Activated T-cell treated with anti-CD3 and anti-CD28 coated beads, Interleukin-2, amount 50 U/mL, for 4 hours (primary cell): Measurements from ENCODE around the gene GNA15. TPM values are rescaled to one million over a fixed set of nuclear protein-coding genes. Genes with fewer than 3 reads are reported as not detected.
"Not testable (repeated sequence)": the region's sequence is repeated elsewhere in the genome, so short reads cannot be mapped to it uniquely, and the experiment has no call there.

ENCODE experiments used
- ATAC-seq, 2 donors: fragments of 200-7000 bp; cut with Tn5 transposase; one replicate each; pipeline ENCODE4 v1.10.0; 2021
- DNase-seq: peaks from one replicate; pipeline ENCODE4 v3.0.0-alpha.2; 2020
- H3K27me3 Mint-ChIP-seq: one replicate; pipeline ENCODE4 v1.8.0; 2021; ENCODE audit warnings: low read depth, mixed read lengths
- H3K36me3 Mint-ChIP-seq: one replicate; pipeline ENCODE4 v1.8.0; 2022; ENCODE audit warnings: mixed read lengths; ENCODE audit not compliant: insufficient read depth
- H3K4me1 Mint-ChIP-seq: one replicate; pipeline ENCODE4 v1.8.0; 2021; ENCODE audit warnings: low read depth, mixed read lengths
- H3K4me3 Mint-ChIP-seq: one replicate; pipeline ENCODE4 v1.8.0; 2021; ENCODE audit warnings: mild to moderate bottlenecking, moderate library complexity, mixed read lengths
- H3K9me3 Mint-ChIP-seq: one replicate; pipeline ENCODE4 v1.8.0; 2021; ENCODE audit warnings: mixed read lengths
- total RNA-seq, 3 donors: library from RNA; stranded (reverse); gene quantifications; one replicate each; pipeline ENCODE4 v1.2.1, GENCODE V29; 2021

GNA15 gene, protein sequence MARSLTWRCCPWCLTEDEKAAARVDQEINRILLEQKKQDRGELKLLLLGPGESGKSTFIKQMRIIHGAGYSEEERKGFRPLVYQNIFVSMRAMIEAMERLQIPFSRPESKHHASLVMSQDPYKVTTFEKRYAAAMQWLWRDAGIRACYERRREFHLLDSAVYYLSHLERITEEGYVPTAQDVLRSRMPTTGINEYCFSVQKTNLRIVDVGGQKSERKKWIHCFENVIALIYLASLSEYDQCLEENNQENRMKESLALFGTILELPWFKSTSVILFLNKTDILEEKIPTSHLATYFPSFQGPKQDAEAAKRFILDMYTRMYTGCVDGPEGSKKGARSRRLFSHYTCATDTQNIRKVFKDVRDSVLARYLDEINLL
- 10 to 100 TPM in 2 of 3 donors, 1 to 10 TPM in 1; 8.8 to 19.9 (median 11.3) TPM for total RNA-seq

DNA sequence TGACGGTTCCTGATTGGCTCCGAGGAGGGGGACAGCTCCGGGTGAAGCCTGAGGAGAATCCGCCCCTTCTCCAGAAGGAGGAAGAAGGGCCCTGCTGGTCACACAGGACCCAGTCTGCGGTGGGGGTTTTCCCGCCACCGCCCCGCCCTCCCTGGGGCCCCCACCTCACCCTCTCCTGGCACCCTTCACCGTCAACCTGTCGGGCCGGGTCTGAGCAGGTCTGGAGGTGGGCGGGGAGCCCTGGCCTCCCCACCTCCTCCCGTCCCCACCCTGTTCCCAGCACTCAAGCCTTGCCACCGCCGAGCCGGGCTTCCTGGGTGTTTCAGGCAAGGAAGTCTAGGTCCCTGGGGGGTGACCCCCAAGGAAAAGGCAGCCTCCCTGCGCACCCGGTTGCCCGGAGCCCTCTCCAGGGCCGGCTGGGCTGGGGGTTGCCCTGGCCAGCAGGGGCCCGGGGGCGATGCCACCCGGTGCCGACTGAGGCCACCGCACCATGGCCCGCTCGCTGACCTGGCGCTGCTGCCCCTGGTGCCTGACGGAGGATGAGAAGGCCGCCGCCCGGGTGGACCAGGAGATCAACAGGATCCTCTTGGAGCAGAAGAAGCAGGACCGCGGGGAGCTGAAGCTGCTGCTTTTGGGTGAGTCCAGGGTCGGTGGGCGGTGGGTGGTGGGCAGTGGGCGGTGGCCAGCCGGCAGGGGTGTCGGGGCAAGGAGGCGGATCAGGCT, at the start of gene GNA15:
TSS of gene GNA15 (plus strand) at position 73 of the 723 bp plus-strand sequence. CDS start at position 491, 418 bp downstream.
- ATAC-seq (peak; percentile 9 to 15), DNase-seq (peak; percentile 29)
- H3K4me3 Mint-ChIP-seq, result peak within 1 kb of the TSS; percentile 78
- H3K4me1 Mint-ChIP-seq, result peaks cover 39% of the 10 kb centered on the region
- peaks cover 5% of the 10 kb centered on the region for H3K27me3 Mint-ChIP-seq
- H3K36me3 Mint-ChIP-seq, result no peaks in the 10 kb centered on the region
- H3K9me3 Mint-ChIP-seq, result peaks cover 6% of the 10 kb centered on the region

DNA sequence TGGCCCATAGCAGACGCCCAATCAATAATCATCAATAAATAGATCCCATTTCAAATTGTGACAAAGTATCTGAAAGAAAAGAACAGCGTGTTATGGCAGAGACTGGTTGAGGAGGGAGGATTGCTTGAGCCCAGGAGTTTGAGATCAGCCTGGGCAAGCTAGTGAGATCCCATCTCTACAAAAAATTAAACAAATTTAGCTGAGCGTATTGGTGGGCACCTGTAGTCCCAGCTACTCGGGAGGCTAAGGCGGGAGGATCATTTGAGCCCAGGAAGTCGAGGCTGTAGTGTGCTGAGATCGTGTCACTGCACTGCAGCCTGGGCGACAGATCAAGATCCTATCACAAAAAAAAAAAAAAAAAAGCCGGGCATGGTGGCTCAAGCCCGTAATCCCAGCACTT, 48.1 kb upstream of the GNA15 start:
- Mint-ChIP-seq H3K4me3 (no peak overlapping the region), H3K9me3 (no peaks in the 10 kb centered on the region), H3K36me3 (no peaks in the 10 kb centered on the region), H3K27me3 (no peaks in the 10 kb centered on the region), H3K4me1 (no peaks in the 10 kb centered on the region)
- ATAC-seq (no peak), DNase-seq (no peak)

DNA sequence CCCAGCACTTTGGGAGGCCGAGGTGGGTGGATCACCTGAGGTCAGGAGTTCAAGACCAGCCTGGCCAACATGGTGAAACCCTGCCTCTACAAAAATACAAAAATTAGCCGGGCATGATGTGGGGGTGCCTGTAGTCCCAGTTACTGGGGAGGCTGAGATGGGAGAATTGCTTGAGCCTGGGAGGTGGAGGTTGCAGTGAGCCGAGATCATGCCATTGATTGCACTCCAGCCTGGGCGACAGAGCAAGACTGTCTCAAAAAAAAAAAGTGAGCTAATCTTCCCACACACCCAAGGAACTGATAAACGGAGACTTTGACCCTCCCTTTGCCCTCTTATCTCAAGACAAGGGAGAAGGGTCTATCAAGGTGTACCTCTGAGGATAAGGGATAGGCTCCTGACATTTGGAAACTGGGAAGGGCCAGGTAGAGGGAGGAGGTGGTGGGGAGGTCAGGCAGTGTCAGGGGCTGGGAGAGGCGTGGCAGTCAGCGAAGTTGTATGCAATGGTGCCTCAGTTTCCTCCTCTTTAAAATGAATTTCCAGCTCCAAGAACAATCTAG, 46.5 kb upstream of the GNA15 start:
- not testable (repeated sequence) for H3K4me1 Mint-ChIP-seq, ATAC-seq, H3K9me3 Mint-ChIP-seq, H3K4me3 Mint-ChIP-seq, H3K27me3 Mint-ChIP-seq, DNase-seq, H3K36me3 Mint-ChIP-seq

DNA sequence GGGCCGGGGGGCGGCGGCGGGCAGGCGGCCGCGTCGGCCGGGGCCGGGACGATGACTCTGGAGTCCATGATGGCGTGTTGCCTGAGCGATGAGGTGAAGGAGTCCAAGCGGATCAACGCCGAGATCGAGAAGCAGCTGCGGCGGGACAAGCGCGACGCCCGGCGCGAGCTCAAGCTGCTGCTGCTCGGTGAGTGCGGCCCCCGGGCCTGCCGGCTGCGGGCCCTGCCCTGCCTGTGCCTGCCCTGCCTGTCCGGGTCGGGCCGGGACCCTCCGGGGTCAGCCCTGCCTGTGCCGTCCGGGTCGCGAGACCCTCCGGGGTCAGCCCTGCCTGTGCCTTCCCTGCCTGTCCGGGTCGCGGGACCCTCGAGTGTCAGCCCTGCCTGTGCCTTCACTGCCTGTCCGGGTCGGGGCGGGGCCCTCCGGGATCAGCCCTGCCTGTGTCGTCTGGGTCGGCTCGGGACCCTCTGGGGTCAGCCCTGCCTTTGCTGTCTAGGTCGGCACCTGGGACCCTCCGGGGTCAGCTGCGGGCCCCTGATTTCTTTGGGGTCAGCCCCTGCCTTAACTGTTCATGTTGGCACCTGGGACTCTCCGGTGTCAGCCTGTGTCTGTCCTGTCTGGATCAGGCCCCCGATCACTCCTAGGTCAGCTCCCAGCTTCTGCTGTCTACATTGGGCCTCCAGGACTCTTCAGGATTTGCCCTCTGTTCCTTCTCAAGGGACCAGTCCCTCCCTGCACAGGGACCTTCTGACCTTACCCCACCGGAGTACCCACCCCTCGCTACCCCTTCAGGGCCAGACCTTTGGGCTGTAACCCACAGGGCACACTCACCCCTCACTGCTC, 41.0 kb upstream of the GNA15 start:
- no peaks in the 10 kb centered on the region for H3K9me3 Mint-ChIP-seq

DNA sequence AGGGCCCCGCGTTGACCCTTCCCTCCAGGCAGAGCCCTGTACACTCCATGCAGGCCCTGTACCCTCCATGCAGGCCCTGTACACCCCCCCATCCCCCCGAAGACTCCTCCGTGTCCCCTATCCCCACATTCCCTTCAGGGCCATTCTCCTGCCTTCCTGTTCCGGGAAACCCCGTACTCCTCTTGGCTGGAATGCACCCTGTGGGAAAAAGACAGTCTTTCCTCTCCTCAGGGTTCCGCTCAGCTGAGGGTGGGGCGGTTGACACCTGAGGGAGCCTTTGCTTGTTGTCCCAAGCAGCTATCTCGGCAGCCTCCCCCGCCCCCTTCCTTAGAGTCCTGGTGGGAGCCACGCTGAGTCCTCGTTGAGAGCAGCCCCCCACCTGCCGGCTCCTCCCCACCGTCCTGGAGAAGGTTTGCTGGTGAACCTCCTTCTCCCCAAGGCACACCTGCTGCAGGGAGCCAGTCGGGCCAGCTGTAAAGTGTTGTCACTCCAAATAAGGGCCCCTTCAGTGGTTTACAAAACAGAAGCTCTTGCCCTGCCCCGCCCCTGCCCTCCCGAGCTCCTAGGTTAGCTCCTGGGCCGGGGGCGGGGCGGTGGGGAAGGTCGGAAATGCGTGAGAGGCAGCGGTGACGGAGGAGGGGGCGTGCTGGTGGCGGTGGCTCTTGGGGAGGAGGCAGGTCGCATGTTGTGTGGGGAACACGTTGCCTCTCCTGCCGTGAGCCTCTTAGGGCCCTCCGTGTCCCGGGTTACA, 40.2 kb upstream of the GNA15 start:
- H3K4me1 Mint-ChIP-seq, result peaks cover 33% of the 10 kb centered on the region
- H3K4me3 Mint-ChIP-seq, result peak overlapping the region; percentile 72
- peak; percentile 27 to 46 for ATAC-seq
- H3K9me3 Mint-ChIP-seq, result no peaks in the 10 kb centered on the region
- peak; percentile 68 for DNase-seq
- no peaks in the 10 kb centered on the region for H3K36me3 Mint-ChIP-seq
- peaks cover 19% of the 10 kb centered on the region for H3K27me3 Mint-ChIP-seq

More for the DNA sequence above, 41.0 kb upstream of the GNA15 start:
- Mint-ChIP-seq H3K36me3 (no peaks in the 10 kb centered on the region), H3K27me3 (peaks cover 18% of the 10 kb centered on the region), H3K4me3 (peak overlapping the region; percentile 72), H3K4me1 (peaks cover 32% of the 10 kb centered on the region)
- peak; percentile 28 for DNase-seq
- ATAC-seq, result peak; percentile 5 to 23

DNA sequence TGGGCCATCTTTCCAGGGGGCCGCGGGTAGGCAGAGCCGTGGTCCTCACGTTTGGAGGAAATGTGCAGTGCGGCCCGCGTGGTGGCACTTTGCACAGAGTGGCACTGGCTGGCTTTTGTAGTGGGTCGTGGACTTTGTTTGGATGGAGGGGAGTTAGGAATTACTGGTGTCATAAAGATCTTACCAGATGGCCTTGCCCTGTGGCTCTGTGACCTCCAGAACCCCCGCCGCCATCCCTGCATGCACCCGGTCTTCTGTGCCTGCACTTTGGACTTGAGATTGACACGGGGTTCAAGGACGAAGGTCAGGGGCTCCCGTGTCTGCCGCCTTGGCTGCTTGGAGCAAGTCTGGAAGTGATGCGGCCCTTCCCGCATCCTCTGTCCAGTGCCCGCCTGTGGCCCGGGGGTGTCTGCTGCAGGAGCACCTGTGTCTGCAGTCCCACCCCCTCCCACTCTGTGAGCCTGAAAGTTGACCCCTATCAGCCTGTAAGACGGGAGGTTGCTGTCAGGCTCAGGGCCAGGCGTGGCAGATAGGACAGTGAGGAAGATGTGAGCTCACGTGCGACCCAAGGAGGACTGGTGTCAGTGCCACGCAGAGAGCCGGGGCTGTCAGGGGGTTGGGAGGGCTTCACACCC, 39.4 kb upstream of the GNA15 start:
- H3K4me3 Mint-ChIP-seq, result peak overlapping the region; percentile 72
- ATAC-seq, result no peak
- H3K27me3 Mint-ChIP-seq, result peaks cover 19% of the 10 kb centered on the region
- no peaks in the 10 kb centered on the region for H3K9me3 Mint-ChIP-seq
- no peak for DNase-seq
- no peaks in the 10 kb centered on the region for H3K36me3 Mint-ChIP-seq
- H3K4me1 Mint-ChIP-seq, result peaks cover 33% of the 10 kb centered on the region

DNA sequence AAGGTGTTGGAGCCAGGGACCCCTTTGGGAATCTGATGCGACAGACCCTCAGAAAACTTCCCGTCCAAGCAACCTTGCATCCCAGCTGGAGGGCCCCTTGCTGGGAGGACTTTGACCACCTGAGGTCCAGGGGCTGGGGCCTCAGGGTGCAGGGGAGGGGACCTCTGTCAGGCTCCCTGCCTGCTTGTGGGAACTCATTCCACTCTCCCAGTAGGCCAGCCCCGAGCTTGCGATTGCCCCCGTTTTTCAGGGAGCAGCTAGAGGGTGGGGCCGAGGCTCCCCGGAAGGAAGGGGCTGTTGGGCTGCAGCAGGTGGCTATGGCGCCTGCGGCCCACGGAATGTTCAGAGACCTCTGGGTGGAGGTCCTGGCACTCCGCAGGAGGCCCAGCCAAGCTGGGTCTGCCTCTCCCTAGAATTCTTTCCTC, 38.9 kb upstream of the GNA15 start:
- H3K4me3 Mint-ChIP-seq, result no peak overlapping the region
- peaks cover 33% of the 10 kb centered on the region for H3K4me1 Mint-ChIP-seq
- DNase-seq, result no peak
- ATAC-seq, result no peak
- no peaks in the 10 kb centered on the region for H3K36me3 Mint-ChIP-seq
- no peaks in the 10 kb centered on the region for H3K9me3 Mint-ChIP-seq
- H3K27me3 Mint-ChIP-seq, result peaks cover 19% of the 10 kb centered on the region

DNA sequence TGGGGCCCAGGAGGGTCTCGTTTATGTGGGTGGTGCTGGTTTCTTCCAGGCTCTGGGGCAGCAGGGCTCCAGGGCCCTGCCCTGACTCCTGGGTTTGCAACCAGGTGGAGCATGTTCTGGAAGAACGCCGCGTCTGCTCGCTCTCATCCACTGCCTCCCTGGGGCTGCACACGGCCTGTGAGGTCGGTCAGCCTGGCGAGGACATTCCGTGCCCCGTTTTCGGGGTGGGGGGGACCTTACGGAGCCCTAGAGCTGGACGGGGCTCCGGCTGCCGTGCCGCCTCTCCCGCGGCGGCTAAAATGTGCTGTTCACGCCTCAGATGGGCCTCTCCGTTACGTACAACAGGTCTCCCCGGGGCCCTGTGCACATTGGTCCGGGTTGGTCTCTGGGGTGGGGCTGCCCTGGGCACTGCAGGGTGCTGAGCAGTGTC, 38.4 kb upstream of the GNA15 start:
- H3K9me3 Mint-ChIP-seq, result no peaks in the 10 kb centered on the region
- H3K36me3 Mint-ChIP-seq, result no peaks in the 10 kb centered on the region
- DNase-seq (no peak), ATAC-seq (no peak)
- peaks cover 19% of the 10 kb centered on the region for H3K27me3 Mint-ChIP-seq
- peaks cover 33% of the 10 kb centered on the region for H3K4me1 Mint-ChIP-seq
- no peak overlapping the region for H3K4me3 Mint-ChIP-seq

DNA sequence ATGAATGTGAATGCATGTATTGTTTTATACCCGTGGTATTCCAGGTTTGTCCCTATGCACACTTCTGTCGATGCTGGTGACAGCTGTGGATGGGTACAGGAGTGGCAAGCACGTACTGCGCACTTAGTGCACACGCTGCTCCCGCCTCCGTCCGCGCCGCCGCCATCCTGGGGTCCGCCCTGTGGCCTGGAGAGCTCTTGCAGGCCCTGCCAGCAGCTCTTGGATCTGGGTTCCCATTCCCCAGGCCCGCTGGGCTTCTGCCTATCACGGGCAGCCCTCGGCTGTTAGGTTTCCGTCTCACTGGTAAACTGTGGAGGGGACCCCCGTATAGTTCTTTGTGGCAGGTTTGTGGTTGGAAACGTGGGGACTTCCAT, 37.7 kb upstream of the GNA15 start:
- no peaks in the 10 kb centered on the region for H3K36me3 Mint-ChIP-seq
- peaks cover 33% of the 10 kb centered on the region for H3K4me1 Mint-ChIP-seq
- H3K27me3 Mint-ChIP-seq, result peaks cover 19% of the 10 kb centered on the region
- no peak for ATAC-seq
- no peak for DNase-seq
- H3K9me3 Mint-ChIP-seq, result no peaks in the 10 kb centered on the region
- no peak overlapping the region for H3K4me3 Mint-ChIP-seq

DNA sequence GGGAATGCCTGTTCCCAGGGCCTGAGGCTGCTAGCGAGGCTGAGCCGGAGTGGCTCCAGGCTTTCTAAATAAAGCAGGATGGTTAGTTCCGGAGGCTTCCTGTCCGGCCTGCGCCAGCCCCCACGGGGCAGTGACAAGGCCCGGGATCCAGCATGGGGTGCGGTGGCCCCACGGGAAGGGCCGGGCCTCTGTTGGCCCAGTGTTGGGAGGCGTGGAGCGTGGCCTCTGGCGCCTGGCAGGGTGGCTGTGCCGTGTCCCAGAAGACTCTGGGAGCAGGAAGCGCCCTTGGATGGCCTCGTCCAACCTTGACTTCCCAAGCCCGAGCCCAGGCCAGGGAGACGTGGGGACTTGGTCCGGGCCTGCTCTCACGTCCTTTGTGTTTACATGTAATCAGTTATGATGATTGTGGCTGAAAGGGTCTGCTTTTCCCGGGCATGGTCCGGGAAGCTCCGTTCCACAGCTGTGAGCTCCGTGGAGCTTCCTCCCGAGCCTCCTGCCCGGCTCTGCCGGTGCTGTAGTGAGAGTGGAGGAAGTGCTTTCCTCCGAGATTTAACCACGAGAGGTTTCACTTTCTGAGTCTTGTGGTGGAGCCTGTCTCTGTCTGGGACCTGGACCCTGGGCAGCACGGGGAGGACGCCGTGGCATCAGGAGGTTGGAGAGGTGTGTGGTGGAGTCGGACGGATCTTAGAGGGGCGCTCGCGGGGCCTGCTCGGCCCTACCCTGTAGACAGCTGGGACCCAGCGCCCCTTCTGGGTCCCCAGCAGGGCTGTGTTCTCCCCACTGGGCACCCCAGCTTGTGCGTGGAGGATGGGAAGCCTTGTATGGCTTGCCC, 37.1 kb upstream of the GNA15 start:
- peaks cover 19% of the 10 kb centered on the region for H3K27me3 Mint-ChIP-seq
- DNase-seq, result no peak
- H3K9me3 Mint-ChIP-seq, result no peaks in the 10 kb centered on the region
- H3K36me3 Mint-ChIP-seq, result no peaks in the 10 kb centered on the region
- ATAC-seq, result no peak
- peak overlapping the region; percentile 70 for H3K4me3 Mint-ChIP-seq
- H3K4me1 Mint-ChIP-seq, result peaks cover 34% of the 10 kb centered on the region

DNA sequence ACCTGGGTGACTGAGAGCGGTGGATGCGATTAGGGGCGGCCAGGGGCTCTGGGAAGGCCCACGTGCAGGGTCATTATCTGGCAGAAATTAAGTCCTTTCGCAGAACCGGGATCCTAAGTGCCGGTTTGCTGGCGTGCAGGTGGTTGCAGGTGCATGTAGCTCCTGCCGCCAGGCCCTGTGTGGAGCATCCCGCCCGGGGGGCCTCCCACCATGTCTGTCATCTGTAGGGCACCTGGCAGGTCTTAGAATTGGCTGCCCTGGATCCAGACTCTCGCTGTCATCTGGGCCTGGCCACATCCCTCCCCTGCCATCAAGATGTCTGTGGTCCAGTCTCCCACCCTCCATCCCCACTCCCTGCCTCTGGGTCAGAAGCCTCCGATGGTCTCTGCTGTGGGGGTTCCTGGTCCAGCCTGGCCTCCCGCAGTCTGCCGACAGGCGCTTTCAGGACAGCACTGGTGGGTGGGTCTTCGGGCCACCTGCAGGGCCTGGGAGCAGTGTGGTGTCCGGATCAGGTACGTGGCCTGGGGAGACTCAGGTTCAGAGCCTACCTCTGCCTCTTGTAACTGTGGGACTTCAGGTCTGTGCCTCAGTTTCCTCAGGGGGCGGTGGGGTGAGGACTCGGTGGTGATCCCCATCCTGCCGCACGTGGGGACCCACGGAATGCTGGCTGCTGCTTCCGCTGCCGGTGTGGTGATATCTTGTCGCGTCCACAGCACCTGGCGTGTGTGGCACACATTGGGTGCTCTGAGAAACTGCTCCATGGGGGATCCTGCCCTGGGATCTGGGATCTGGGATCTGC, 36.3 kb upstream of the GNA15 start:
- Mint-ChIP-seq H3K9me3 (no peaks in the 10 kb centered on the region), H3K36me3 (no peaks in the 10 kb centered on the region), H3K4me3 (peak overlapping the region; percentile 70), H3K4me1 (peaks cover 41% of the 10 kb centered on the region), H3K27me3 (peaks cover 19% of the 10 kb centered on the region)
- ATAC-seq (no peak), DNase-seq (no peak)

DNA sequence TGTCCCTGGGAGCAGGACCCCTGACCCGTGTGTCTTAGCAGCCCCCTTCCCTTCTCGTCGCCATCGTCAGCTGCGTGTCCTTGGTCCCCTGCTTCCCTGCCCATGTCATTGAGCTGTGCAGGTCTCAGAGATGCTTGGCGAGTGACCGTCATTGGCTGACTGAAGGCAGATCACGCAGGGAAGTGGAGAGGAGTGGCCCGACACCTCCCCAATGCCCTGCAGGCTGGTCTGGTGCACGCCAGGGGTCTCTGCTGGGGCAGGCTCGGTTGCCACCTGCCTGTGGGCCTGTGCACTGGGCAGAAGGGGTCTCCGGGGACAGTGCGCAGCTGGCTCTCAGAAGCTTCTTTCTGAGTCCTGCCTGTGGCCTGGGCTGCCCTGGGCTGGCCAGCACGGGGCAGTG, 35.5 kb upstream of the GNA15 start:
- Mint-ChIP-seq H3K9me3 (no peaks in the 10 kb centered on the region), H3K4me1 (peaks cover 36% of the 10 kb centered on the region), H3K36me3 (no peaks in the 10 kb centered on the region), H3K27me3 (peaks cover 16% of the 10 kb centered on the region), H3K4me3 (no peak overlapping the region)
- ATAC-seq (no peak), DNase-seq (no peak)
